Neutrophil (primary cell): ENCODE measurements around the gene HIVEP3.

Experiments used
- H3K27ac ChIP-seq: fragments of 200-600 bp; sonication (generic); 2 replicates; pipeline ENCODE4 v1.5.1; 2016; ENCODE audit warnings: mild to moderate bottlenecking, moderate library complexity
- H3K27me3 ChIP-seq: fragments of 200-600 bp; sonication (generic); 2 replicates; pipeline ENCODE4 v1.6.0; 2016; ENCODE audit warnings: mild to moderate bottlenecking
- H3K36me3 ChIP-seq: fragments of 200-600 bp; sonication (generic); 2 replicates; pipeline ENCODE4 v1.5.1; 2017
- H3K4me1 ChIP-seq, 2 experiments: fragments of 200-600 bp in 1 of 2; sonication (generic) in 1 of 2; 1 replicate in 1 of 2; 2 replicates in 1 of 2; pipeline versions ENCODE4 v1.5.1 to v1.6.1; 2013 to 2016; ENCODE audit warnings: low read depth in 1 of 2, low read length in 1 of 2, mild to moderate bottlenecking in 1 of 2, moderate library complexity in 1 of 2; ENCODE audit not compliant: control insufficient read depth in 1 of 2, insufficient read depth in 1 of 2
- H3K4me3 ChIP-seq, 2 experiments: fragments of 200-600 bp in 1 of 2; sonication (generic) in 1 of 2; 1 replicate in 1 of 2; 2 replicates in 1 of 2; pipeline ENCODE4 v1.5.1; 2013 to 2016; ENCODE audit warnings: low read depth in 1 of 2, low read length in 1 of 2, mild to moderate bottlenecking in 1 of 2, moderate library complexity in 1 of 2
- H3K9me3 ChIP-seq: fragments of 200-600 bp; sonication (generic); 2 replicates; pipeline ENCODE4 v1.5.1; 2016
- TF ChIP-seq, protein P1 (sequence below): fragments of 200-600 bp; sonication (generic); IDR thresholded peaks from 2 replicates; pipeline ENCODE4 v1.5.1; 2016; ENCODE audit warnings: antibody characterized with exemption

HIVEP3 gene

DNA sequence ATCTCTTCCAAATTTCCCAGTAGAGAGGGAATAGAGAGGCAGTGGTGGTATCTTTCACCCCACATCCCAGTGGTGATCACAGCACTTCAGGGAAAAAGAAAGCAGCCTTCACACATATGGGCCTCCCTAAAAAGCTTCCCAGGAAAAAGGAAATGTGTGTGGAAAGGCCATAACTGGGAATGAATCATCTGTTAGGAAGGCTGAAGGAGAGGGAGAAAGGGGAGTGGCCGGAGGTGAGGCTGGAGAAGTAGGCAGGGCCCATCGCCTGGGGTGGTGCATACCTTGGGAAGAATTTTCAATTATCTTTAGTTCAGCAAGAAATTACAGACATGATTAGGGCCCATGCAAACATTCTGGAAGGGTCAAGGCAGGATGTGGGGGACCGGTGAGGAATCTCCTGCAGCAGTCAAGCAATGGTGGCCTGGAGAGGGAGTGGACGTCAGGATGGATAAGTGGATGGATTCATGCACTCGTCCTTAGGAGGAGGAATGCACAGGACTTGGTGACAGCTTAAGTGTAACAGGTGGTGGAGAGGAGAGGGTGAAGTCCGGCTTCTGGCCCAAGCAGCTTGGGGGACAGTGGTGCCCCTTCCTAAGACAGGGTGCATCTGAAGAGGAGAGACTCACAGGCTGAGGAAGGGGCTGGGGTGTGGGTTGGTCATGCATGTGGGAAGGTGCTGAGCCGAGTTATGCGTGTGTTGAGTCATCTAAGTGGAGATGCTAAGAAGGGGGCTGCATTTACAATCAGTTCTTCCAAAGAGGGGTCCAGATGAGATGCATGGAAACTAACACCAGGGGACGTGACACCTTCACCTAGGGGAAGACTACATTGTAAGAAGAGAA lies 17.9 kb downstream of the HIVEP3 start:
- Histone ChIP-seq H3K4me1 (no peaks in the 10 kb centered on the region), H3K27ac (no peak overlapping the region), H3K27me3 (no peaks in the 10 kb centered on the region), H3K9me3 (no peaks in the 10 kb centered on the region), H3K36me3 (no peaks in the 10 kb centered on the region), H3K4me3 (no peak overlapping the region)
- TF ChIP-seq, protein P1, sequence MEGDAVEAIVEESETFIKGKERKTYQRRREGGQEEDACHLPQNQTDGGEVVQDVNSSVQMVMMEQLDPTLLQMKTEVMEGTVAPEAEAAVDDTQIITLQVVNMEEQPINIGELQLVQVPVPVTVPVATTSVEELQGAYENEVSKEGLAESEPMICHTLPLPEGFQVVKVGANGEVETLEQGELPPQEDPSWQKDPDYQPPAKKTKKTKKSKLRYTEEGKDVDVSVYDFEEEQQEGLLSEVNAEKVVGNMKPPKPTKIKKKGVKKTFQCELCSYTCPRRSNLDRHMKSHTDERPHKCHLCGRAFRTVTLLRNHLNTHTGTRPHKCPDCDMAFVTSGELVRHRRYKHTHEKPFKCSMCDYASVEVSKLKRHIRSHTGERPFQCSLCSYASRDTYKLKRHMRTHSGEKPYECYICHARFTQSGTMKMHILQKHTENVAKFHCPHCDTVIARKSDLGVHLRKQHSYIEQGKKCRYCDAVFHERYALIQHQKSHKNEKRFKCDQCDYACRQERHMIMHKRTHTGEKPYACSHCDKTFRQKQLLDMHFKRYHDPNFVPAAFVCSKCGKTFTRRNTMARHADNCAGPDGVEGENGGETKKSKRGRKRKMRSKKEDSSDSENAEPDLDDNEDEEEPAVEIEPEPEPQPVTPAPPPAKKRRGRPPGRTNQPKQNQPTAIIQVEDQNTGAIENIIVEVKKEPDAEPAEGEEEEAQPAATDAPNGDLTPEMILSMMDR, result no peak

DNA sequence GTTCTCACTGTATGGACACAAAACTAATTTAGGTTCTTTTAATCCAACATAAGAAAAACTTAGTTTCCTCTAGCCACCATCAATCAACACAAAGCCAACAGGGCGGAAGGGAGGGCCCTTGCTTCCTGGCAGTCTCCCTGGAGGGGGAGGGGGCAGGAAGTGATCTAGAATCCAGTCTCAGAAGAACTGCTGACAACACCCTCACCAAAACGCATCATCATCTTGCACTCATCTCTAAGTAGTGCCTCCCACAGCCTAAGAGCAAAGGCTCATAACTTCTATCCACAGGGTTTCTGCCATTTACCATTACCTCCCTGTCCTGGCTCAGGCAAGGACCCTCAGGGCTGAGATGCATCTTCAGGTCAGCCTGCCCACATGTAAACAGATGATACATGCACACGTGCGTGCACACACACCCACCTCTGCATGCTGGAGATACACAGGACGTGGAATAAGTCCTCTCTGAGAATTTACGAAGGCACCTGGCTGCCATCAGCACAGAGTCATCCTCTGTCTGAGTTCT lies 20.5 kb downstream of the HIVEP3 start:
- Histone ChIP-seq H3K4me1 (no peaks in the 10 kb centered on the region), H3K27ac (no peak overlapping the region), H3K27me3 (no peaks in the 10 kb centered on the region), H3K4me3 (no peak overlapping the region), H3K36me3 (no peaks in the 10 kb centered on the region), H3K9me3 (no peaks in the 10 kb centered on the region)
- TF ChIP-seq, protein P1, result no peak

DNA sequence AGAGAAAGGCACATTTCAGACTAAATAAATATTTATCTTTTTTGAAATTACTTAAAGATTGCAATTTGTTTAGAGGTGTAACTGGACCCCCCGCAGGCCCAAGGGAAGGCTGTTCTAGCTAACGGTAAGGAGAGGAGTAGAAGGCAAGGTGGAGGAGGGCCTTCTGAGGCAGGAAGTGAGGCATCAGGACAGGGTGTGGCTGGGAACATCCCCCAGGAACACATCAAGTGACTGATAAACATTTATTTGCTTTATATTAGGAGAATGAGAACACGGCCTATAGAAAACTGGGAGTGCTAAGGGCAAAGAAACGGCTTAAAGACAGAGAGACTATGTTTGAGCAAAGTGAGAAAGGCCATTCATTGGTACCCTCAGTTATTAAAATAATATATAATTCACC lies 23.2 kb downstream of the HIVEP3 start:
- TF ChIP-seq, protein P1, result no peak
- no peak overlapping the region for H3K4me3 ChIP-seq
- no peaks in the 10 kb centered on the region for H3K36me3 ChIP-seq
- H3K27ac ChIP-seq, result no peak overlapping the region
- no peaks in the 10 kb centered on the region for H3K9me3 ChIP-seq
- H3K4me1 ChIP-seq, result peaks cover 7 to 12% of the 10 kb centered on the region in 2 experiments
- H3K27me3 ChIP-seq, result no peaks in the 10 kb centered on the region

DNA sequence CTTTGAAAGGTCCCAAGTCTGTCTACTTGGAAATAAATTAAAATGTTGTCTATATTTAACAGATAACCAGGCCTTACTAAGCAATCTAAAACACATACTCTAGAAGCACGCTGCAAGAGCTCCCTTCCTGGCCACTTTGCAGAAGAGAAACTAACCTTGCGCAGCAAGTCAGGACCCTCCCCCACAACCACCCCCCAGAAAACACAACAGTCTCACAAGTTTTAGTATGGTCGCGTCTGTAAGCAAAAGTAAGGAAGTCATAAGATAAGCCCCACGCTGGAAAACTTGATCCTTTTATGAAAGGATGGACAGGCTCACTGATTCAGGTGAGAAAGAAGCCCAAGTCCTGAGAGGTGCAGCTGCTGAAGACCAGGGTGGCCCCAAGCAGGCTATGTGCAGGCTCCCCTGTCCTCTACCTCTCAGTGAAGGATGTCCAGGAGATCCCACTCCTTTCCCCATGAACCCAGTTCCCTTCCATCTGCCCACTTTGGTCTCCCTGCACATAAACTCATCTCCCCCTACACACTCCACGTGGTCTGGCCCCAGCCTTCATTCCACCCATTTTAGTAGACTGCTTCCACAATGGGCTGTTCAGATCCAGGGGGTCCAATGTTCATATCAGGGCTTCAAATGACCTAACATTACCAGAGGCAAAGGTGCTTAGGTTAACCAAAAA lies 23.8 kb downstream of the HIVEP3 start:
- Histone ChIP-seq H3K36me3 (no peaks in the 10 kb centered on the region), H3K4me3 (no peak overlapping the region), H3K27me3 (no peaks in the 10 kb centered on the region), H3K4me1 (peaks cover 7 to 13% of the 10 kb centered on the region in 2 experiments), H3K9me3 (no peaks in the 10 kb centered on the region), H3K27ac (no peak overlapping the region)
- TF ChIP-seq, protein P1, result no peak

DNA sequence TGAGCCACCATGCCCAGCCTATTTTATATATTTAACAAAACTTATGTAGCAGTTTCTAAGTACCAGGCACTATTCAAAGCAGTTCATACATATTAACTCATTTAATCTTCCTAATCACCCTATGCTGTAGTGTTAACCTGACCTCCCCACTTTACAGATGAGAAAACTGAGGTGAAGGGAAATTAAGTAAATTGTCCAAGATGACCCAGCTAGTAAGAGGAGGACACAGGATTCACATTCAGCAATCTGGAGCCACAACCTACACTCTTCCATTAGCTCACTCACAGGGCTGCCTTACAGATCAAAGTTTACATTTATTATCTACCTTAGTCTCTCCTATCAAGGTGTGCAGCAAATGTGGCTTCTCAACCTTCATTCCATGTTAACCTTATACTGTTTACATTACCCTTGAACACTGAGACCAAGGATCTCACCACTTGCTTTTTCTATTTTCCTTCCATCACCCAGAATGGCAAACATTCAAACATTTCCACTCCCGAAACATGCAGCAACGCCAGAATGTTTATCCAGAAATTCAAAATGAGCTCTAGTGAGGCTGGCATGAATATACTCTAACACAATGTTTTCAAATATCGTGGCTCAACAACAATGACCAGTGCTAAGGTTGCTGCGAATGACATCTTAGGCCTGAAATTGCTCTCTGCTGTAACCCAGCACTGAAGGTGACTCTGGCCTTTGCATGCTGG lies 24.5 kb downstream of the HIVEP3 start:
- Histone ChIP-seq H3K9me3 (no peaks in the 10 kb centered on the region), H3K27ac (no peak overlapping the region), H3K27me3 (no peaks in the 10 kb centered on the region), H3K4me1 (peaks cover 7 to 13% of the 10 kb centered on the region in 2 experiments), H3K4me3 (no peak overlapping the region), H3K36me3 (no peaks in the 10 kb centered on the region)
- TF ChIP-seq, protein P1, result no peak
